K562 (cell line): ENCODE data around the gene SUPT3H. TPM values are rescaled to one million over a fixed set of nuclear protein-coding genes. Genes with fewer than 3 reads are reported as not detected.
A peak's percentile ranks its signal among the peaks of the same experiment; 100 is the strongest.

ENCODE experiments used
- ATAC-seq: fragments of 200-7000 bp; cut with Tn5 transposase; 3 replicates; pipeline ENCODE4 v1.9.1; 2020; ENCODE audit warnings: moderate library complexity
- Bru-seq: library from RNA; stranded (reverse); fragments of 400-500 nt; gene quantifications from one replicate; lab custom pipeline; 2021; lab: Mats Ljungman, UMichigan
- BruChase-seq, 2 experiments: library from RNA; stranded (reverse); fragments of 400-500 nt; gene quantifications; one replicate each; lab custom pipeline; 2021; lab: Mats Ljungman, UMichigan
- BruUV-seq: library from RNA; stranded (reverse); fragments of 400-500 nt; replicated peaks from 2 replicates; lab custom pipeline; 2021; lab: Mats Ljungman, UMichigan
- CTCF ChIA-PET: fragments of 300-600 bp; formaldehyde crosslinking; extraction: SDS; loops from one replicate; lab custom pipeline; 2021; ENCODE audit warnings: low intra/inter-chr PET ratio; lab: Yijun Ruan, JAX
- POLR2A ChIA-PET: fragments of 300-600, 350-650 bp; sonication (Branson Sonifier 250); formaldehyde crosslinking; extraction: SDS; loops from one replicate; lab custom pipeline; 2021; ENCODE audit warnings: antibody characterized with exemption, inconsistent platforms; lab: Yijun Ruan, JAX
- DNase-seq, 4 experiments: peaks; one replicate each; pipeline versions ENCODE4 v3.0.0 to v3.0.0-alpha.2; 2011 to 2018; ENCODE audit warnings: low spot score in 3 of 4, mixed read lengths in 3 of 4; ENCODE audit errors: extremely low read depth in 1 of 4
- FAIRE-seq: peaks from 2 replicates; lab custom pipeline; 2011; peaks lifted over from hg19 to GRCh38; lab: Jason Lieb, UNC
- H2AFZ ChIP-seq: 2 replicates; pipeline ENCODE4 v1.6.0; 2011; ENCODE audit warnings: low read depth, low read length, control low read depth, inconsistent platforms
- H3K27ac ChIP-seq: fragments of 200-600 bp; 3 replicates; pipeline ENCODE4 v1.8.0; 2011; ENCODE audit warnings: low read depth, mild to moderate bottlenecking, control low read depth, inconsistent platforms, low read length, moderate library complexity, mixed read lengths; ENCODE audit errors: extremely low read depth
- H3K27me3 ChIP-seq, 2 experiments: fragments of 300-600 bp in 1 of 2; 2 replicates in 1 of 2; 3 replicates in 1 of 2; pipeline versions ENCODE4 v1.6.0 to v1.8.0; 2011; ENCODE audit warnings: inconsistent platforms in 2 of 2, low read length in 2 of 2, mild to moderate bottlenecking in 1 of 2, mixed read lengths in 1 of 2, moderate library complexity in 1 of 2; ENCODE audit not compliant: control insufficient read depth in 2 of 2, insufficient read depth in 2 of 2
- H3K36me3 ChIP-seq: fragments of 300-600 bp; 3 replicates; pipeline ENCODE4 v1.8.0; 2011; ENCODE audit warnings: mild to moderate bottlenecking, low read length, inconsistent platforms; ENCODE audit not compliant: control insufficient read depth, insufficient read depth
- H3K4me1 ChIP-seq, 2 experiments: fragments of 200-600 bp in 1 of 2; replicated peaks in 1 of 2; 2 replicates in 1 of 2; 3 replicates in 1 of 2; pipeline versions ENCODE4 v1.5.1 to v1.8.0; 2011; ENCODE audit warnings: inconsistent platforms in 2 of 2, low read length in 2 of 2, mild to moderate bottlenecking in 1 of 2, mixed read lengths in 1 of 2, moderate library complexity in 1 of 2; ENCODE audit not compliant: control insufficient read depth in 2 of 2, insufficient read depth in 2 of 2
- H3K4me2 ChIP-seq: 2 replicates; pipeline ENCODE4 v1.6.1; 2011; ENCODE audit warnings: low read length, control low read depth, inconsistent platforms, mixed read lengths; ENCODE audit not compliant: insufficient read depth
- H3K4me3 ChIP-seq: fragments of 200-600 bp; sonication (generic), shearing (Covaris generic); 2 replicates; pipeline ENCODE4 v1.5.1; 2016; ENCODE audit warnings: control low read depth, inconsistent platforms
- H3K79me2 ChIP-seq: fragments of 200-600 bp; 3 replicates; pipeline ENCODE4 v1.8.0; 2011; ENCODE audit warnings: low read length, inconsistent platforms; ENCODE audit not compliant: control insufficient read depth, insufficient read depth
- H3K9ac ChIP-seq, 2 experiments: 2 replicates each; pipeline versions ENCODE4 v1.6.0 to v1.6.1; 2011; ENCODE audit warnings: low read depth in 2 of 2, low read length in 2 of 2, control low read depth in 1 of 2, inconsistent platforms in 1 of 2, mild to moderate bottlenecking in 1 of 2, mixed read lengths in 1 of 2; ENCODE audit not compliant: insufficient read depth in 1 of 2
- H3K9me1 ChIP-seq: one replicate; pipeline ENCODE4 v1.6.0; 2011; ENCODE audit warnings: inconsistent platforms, mild to moderate bottlenecking, low read length, moderate library complexity; ENCODE audit not compliant: control insufficient read depth, insufficient read depth
- H3K9me3 ChIP-seq: replicated peaks from 2 replicates; pipeline ENCODE4 v1.5.1; 2011; ENCODE audit warnings: low read depth, low read length, inconsistent platforms; ENCODE audit not compliant: control insufficient read depth, insufficient read depth
- H4K20me1 ChIP-seq: replicated peaks from 2 replicates; pipeline ENCODE4 v1.6.1; 2011; ENCODE audit warnings: low read length, inconsistent platforms, mixed read lengths; ENCODE audit not compliant: control insufficient read depth, insufficient read depth
- CHAMP1 ChIP-seq: fragments of 450-650 bp; IDR thresholded peaks from 2 replicates; pipeline ENCODE4 v1.6.1; 2016; ENCODE audit warnings: mild to moderate bottlenecking
- FOXK2 ChIP-seq, 2 experiments: fragments of 450-650 bp; IDR thresholded peaks in 1 of 2; conservative IDR thresholded peaks in 1 of 2; 2 replicates each; pipeline ENCODE4 v1.6.1; 2016; ENCODE audit warnings: low read depth in 2 of 2, mild to moderate bottlenecking in 1 of 2
- HIVEP1 ChIP-seq: fragments of 250-450 bp; sonication (Bioruptor Pico); IDR thresholded peaks from 2 replicates; pipeline ENCODE4 v1.4.0; 2020; ENCODE audit warnings: mild to moderate bottlenecking
- RBM25 ChIP-seq: fragments of 200-400 bp; formaldehyde crosslinking; IDR thresholded peaks from 2 replicates; pipeline ENCODE4 v1.6.1; 2018; ENCODE audit warnings: low read length, low read depth, moderate library complexity; ENCODE audit not compliant: severe bottlenecking
- RBM39 ChIP-seq: fragments of 200-400 bp; formaldehyde crosslinking; optimal IDR thresholded peaks from 2 replicates; pipeline ENCODE3; 2018; ENCODE audit warnings: low read depth, low read length
- SRF ChIP-seq, 2 experiments: fragments of 250-450, 450-650 bp in 1 of 2; sonication (Bioruptor Pico) in 1 of 2; sonication (generic) in 1 of 2; formaldehyde crosslinking; IDR thresholded peaks; 2 replicates each; pipeline versions ENCODE4 v1.5.0 to v1.5.1; 2020 to 2022; ENCODE audit warnings: mild to moderate bottlenecking in 1 of 2, missing genetic modification reagents in 1 of 2
- ZNF124 ChIP-seq: sonication (generic); formaldehyde crosslinking; IDR thresholded peaks from 2 replicates; pipeline ENCODE4 v1.8.1; 2022; ENCODE audit warnings: missing genetic modification reagents
- ZNF511 ChIP-seq: sonication (generic); formaldehyde crosslinking; IDR thresholded peaks from 2 replicates; pipeline ENCODE4 v1.8.0; 2022; ENCODE audit warnings: mild to moderate bottlenecking, missing genetic modification reagents
- ZNF79 ChIP-seq: fragments of 250-450 bp; sonication (Bioruptor Pico); IDR thresholded peaks from 2 replicates; pipeline ENCODE4 v1.4.0; 2020; ENCODE audit warnings: low read depth, mild to moderate bottlenecking, moderate library complexity
- ZSCAN32 ChIP-seq: fragments of 450-650 bp; formaldehyde crosslinking; IDR thresholded peaks from 2 replicates; pipeline ENCODE4 v1.4.0; 2020; ENCODE audit warnings: mild to moderate bottlenecking, moderate library complexity
- WGBS: fragments of 100-300 bp; shearing (Covaris generic); methylation state at CpG from one replicate; pipeline ENCODE4 v1.1.6; 2016; ENCODE audit warnings: low coverage, mixed read lengths; ENCODE audit not compliant: insufficient coverage; ENCODE audit errors: missing lambda C conversion rate; 5-methylcytosine and 5-hydroxymethylcytosine counted together
- in situ Hi-C: fragments of 300-500 bp; cut with MboI; formaldehyde crosslinking; loops from 4 replicates; pipeline ENCODE4 v1.15.0; 2018; ENCODE audit warnings: inconsistent platforms, mixed read lengths
- intact Hi-C: fragments of 100-400 bp; cut with micrococcal nuclease; formaldehyde crosslinking; loops from 2 replicates; pipeline ENCODE4 v1.14.2; 2022
- long read RNA-seq, 3 experiments: library from polyadenylated mRNA in 2 of 3; library from RNA in 1 of 3; unstranded in 2 of 3; stranded (forward) in 1 of 3; transcript quantifications; one replicate each; pipeline ENCODE4 v2.0.0, GENCODE V29; 2019 to 2022
- polyA minus RNA-seq, 3 experiments: library from RNA; depleted of rRNA, polyadenylated mRNA; stranded (reverse); fragments of >200 nt; gene quantifications; 2 replicates each; pipeline ENCODE4 v1.2.3, GENCODE V29; 2011
- polyA plus RNA-seq, 8 experiments: library from polyadenylated mRNA; depleted of rRNA in 4 of 8; stranded (reverse) in 5 of 8; unstranded in 3 of 8; fragments of >200 nt; fragmentation: Nextera tagmentation in 2 of 8; fragmentation: Illumina TruSeq in 1 of 8; extraction: Ambion mirVana in 2 of 8; extraction: Trizol in 1 of 8; gene quantifications; 2 replicates each; pipeline versions ENCODE4 v1.2.1 to v1.2.3, GENCODE V29; 2011 to 2014; ENCODE audit warnings: inconsistent platforms in 1 of 8, missing spikeins in 1 of 8
- total RNA-seq, 7 experiments: library from RNA; depleted of rRNA in 6 of 7; stranded (reverse); fragments of >200 nt in 6 of 7; fragmentation: Illumina TruSeq in 2 of 7; extraction: Trizol in 2 of 7; gene quantifications; 2 replicates each; pipeline versions ENCODE4 v1.2.1 to v1.2.3, GENCODE V29; 2011 to 2021; ENCODE audit warnings: low replicate concordance in 1 of 7

SUPT3H gene
- total RNA-seq (2011; cell fraction: chromatin; rRNA removed; ENCODE audit: low replicate concordance): 7.5 and 15.8 TPM in 2 replicates
- total RNA-seq (2011; cell fraction: nucleolus; rRNA removed): 4.9 and 6.2 TPM in 2 replicates
- total RNA-seq (2011; cell fraction: nucleoplasm; rRNA removed): 10.3 and 16.6 TPM in 2 replicates
- total RNA-seq (2014; rRNA removed) (4.7 and 7.2 TPM in 2 replicates), total RNA-seq (2014; rRNA removed; fragmentation: Illumina TruSeq; extraction: Trizol) (9.4 and 10.1 TPM in 2 replicates), total RNA-seq (2015; rRNA removed; fragmentation: Illumina TruSeq; extraction: Trizol) (6.4 and 7.9 TPM in 2 replicates), total RNA-seq (2021) (11.3 and 11.9 TPM in 2 replicates), polyA plus RNA-seq (2011; rRNA removed) (15.3 and 18.6 TPM in 2 replicates), polyA plus RNA-seq (2014; fragmentation: Illumina TruSeq; extraction: Trizol) (15.6 and 15.8 TPM in 2 replicates), polyA plus RNA-seq (2014; fragmentation: Nextera tagmentation; extraction: Ambion mirVana) (10 to 100 TPM; 13.2 to 16.3 TPM), polyA plus RNA-seq (2014; rRNA removed) (8.1 and 14.7 TPM in 2 replicates), polyA minus RNA-seq (2011; rRNA and poly(A)+ RNA removed) (16.3 and 17.8 TPM in 2 replicates), Bru-seq, nascent RNA (percentile 63 among the genes with signal in this experiment), BruChase-seq, experiment 1, labeled RNA remaining after a 2-hour chase (percentile 67 among the genes with signal in this experiment), BruChase-seq, experiment 2, labeled RNA remaining after a 6-hour chase (percentile 66 among the genes with signal in this experiment)
- polyA plus RNA-seq (2011; cell fraction: cytosol; rRNA removed): 15.9 and 18.2 TPM in 2 replicates
- 11.7 and 13.1 TPM in 2 replicates for polyA plus RNA-seq (2011; cell fraction: nucleus; rRNA removed)
- 11.6 and 25.6 TPM in 2 replicates for polyA plus RNA-seq (2012)
- 3.0 and 20.3 TPM in 2 replicates for polyA minus RNA-seq (2011; cell fraction: cytosol; rRNA and poly(A)+ RNA removed)
- polyA minus RNA-seq (2011; cell fraction: nucleus; rRNA and poly(A)+ RNA removed): 10.2 and 14.4 TPM in 2 replicates
- long read RNA-seq, experiment 1, partial matches to known transcripts: 2 of 8 reads
- long read RNA-seq, experiment 1, other reads (novel, unspliced or antisense): 6 of 8 reads
- long read RNA-seq, experiment 2, partial matches to known transcripts: 2 of 3 reads
- long read RNA-seq, experiment 2, other reads (novel, unspliced or antisense): 1 of 3 reads
- long read RNA-seq, experiment 3, partial matches to known transcripts: 1 of 3 reads
- long read RNA-seq, experiment 3, other reads (novel, unspliced or antisense): 2 of 3 reads

- WGBS: under 1% methylated on average over 51 of the region's 75 CpGs
- FAIRE-seq (no peak), ATAC-seq (peak; percentile 93), DNase-seq (peak; percentile 96 to 99 (median 97))
- Histone ChIP-seq H3K27ac (peak within 1 kb of the TSS; percentile 93), H3K4me3 (peak within 1 kb of the TSS; percentile 67), H4K20me1 (no peaks in the 10 kb centered on the region), H3K4me2 (peak within 1 kb of the TSS; percentile 95), H2AFZ (peak within 1 kb of the TSS; percentile 95), H3K9me3 (no peaks in the 10 kb centered on the region), H3K4me1 (peaks cover 2 to 9% of the 10 kb centered on the region in 2 experiments; a peak in 1 of 5 replicates), H3K9ac (peak within 1 kb of the TSS; percentile 89 to 100), H3K9me1 (no peaks in the 10 kb centered on the region), H3K27me3 (no peaks in the 10 kb centered on the region), H3K79me2 (peaks cover 32% of the 10 kb centered on the region), H3K36me3 (no peaks in the 10 kb centered on the region)
- BruUV-seq: no TSS peak
- POLR2A ChIA-PET: interaction anchor here (0.6 to 2.4 kb wide), 19 partner anchors 10 to 952 kb away, joined by 3 to 12 read pairs (median 5); no protein-coding TSS in a partner anchor
- CTCF ChIA-PET: no interaction called here
- intact Hi-C loops: loop anchor here (2.0 to 10.0 kb wide), 5 partner anchors 40 to 905 kb away; no protein-coding TSS in a partner anchor
- in situ Hi-C loops: no loop called here
- no peak for TF ChIP-seq ZNF79 (CRISPR knock-in tag)
- TF ChIP-seq CHAMP1: no peak
- peak; percentile 88 for TF ChIP-seq RBM25
- TF ChIP-seq ZNF124 (CRISPR knock-in tag): no peak
- no peak for TF ChIP-seq HIVEP1 (CRISPR knock-in tag)
- TF ChIP-seq RBM39: peak; percentile 85
- TF ChIP-seq ZNF511 (CRISPR knock-in tag): peak; percentile 81; the same call in 1 of the 2 replicates
- TF ChIP-seq SRF (CRISPR knock-in tag; IDR thresholded peaks at IDR 0.05): no peak; a peak in 2 of 4 replicates
- TF ChIP-seq FOXK2 (conservative IDR thresholded peaks at IDR 0.05 in 1 of 2, IDR thresholded peaks at IDR 0.05 in 1 of 2; ENCODE audit: low read depth in 2 of 2): peak in 1 of 2 experiments; percentile 8; a peak in 1 of 4 replicates
- TF ChIP-seq ZSCAN32: no peak
These were observed at the start of gene SUPT3H for GRCh38 chr6:45377554-45378333. TSS of gene SUPT3H (minus strand) at chr6:45377934.
